ENCODE measurements around the gene PNPLA2.

The PNPLA2 gene

GRCh38 chr11:862696-863022 is 43.9 kb downstream of the PNPLA2 start:
- DNase-seq = no peak

- DNase-seq = no peak
Observed at GRCh38 chr11:863023-863909, 44.6 kb downstream of the PNPLA2 start.

GRCh38 chr11:863910-864827 is 45.5 kb downstream of the PNPLA2 start:
- no peak for DNase-seq

GRCh38 chr11:864898-865297 is 46.2 kb downstream of the PNPLA2 start:
- no peak for DNase-seq

GRCh38 chr11:865462-866430 is 47.0 kb downstream of the PNPLA2 start:
- DNase-seq = no peak

- DNase-seq = no peak
Observed at GRCh38 chr11:866481-866880, 47.8 kb downstream of the PNPLA2 start.

GRCh38 chr11:867856-868358 is 49.2 kb downstream of the PNPLA2 start:
- DNase-seq = no peak

GRCh38 chr11:868394-868793 is 49.7 kb downstream of the PNPLA2 start:
- no peak for DNase-seq

GRCh38 chr11:868802-869201 is 50.1 kb downstream of the PNPLA2 start:
- no peak for DNase-seq

- DNase-seq = no peak
Observed at GRCh38 chr11:869399-870126, 50.8 kb downstream of the PNPLA2 start.

GRCh38 chr11:870127-870413 is 51.4 kb downstream of the PNPLA2 start:
- no peak for DNase-seq

- DNase-seq = no peak
Observed at GRCh38 chr11:870418-870817, 51.7 kb downstream of the PNPLA2 start.

GRCh38 chr11:871472-871871 is 52.8 kb downstream of the PNPLA2 start:
- DNase-seq = no peak

- no peak for DNase-seq
Observed at GRCh38 chr11:872799-873198, 54.1 kb downstream of the PNPLA2 start.

- DNase-seq = no peak
Observed at GRCh38 chr11:873706-874105, 55.0 kb downstream of the PNPLA2 start.

Data from NCI-H1436 (cell line).